Testis (tissue), 2 donors: ENCODE measurements around the gene CDH13.

ENCODE experiments used
- CTCF ChIP-seq, 3 experiments: fragments of 450-650 bp in 2 of 3; fragments of 200-600 bp in 1 of 3; sonication (generic) in 1 of 3; IDR thresholded peaks; one replicate each; pipeline ENCODE4 v1.5.1; 2016 to 2019; ENCODE audit warnings: antibody characterized with exemption in 3 of 3, mild to moderate bottlenecking in 2 of 3, moderate library complexity in 1 of 3
- POLR2A ChIP-seq: fragments of 450-650 bp; IDR thresholded peaks from one replicate; pipeline ENCODE4 v1.6.1; 2017; ENCODE audit warnings: antibody characterized with exemption, mild to moderate bottlenecking, moderate library complexity

- TF ChIP-seq CTCF (IDR thresholded peaks at IDR 0.05) (no peak), POLR2A (no peak)
Observed at GRCh38 chr16:83023011-83023410, 396.2 kb downstream of the CDH13 start.
